GM18861 (cell line): Measurements from ENCODE around the gene PPIL3.

Experiments used
- ATAC-seq: cut with Tn5 transposase; IDR thresholded peaks from one replicate; pipeline ENCODE4 v1.9.1; 2021; ENCODE audit not compliant: unreplicated experiment

The PPIL3 gene

GRCh38 chr2:200861617-200862155, 27.2 kb downstream of the PPIL3 start:
- no peak for ATAC-seq

GRCh38 chr2:200860092-200860795, 28.6 kb downstream of the PPIL3 start:
- no peak for ATAC-seq

- no peak for ATAC-seq
These were observed 32.1 kb downstream of the PPIL3 start for GRCh38 chr2:200856806-200857205.

GRCh38 chr2:200852605-200853004, 36.3 kb downstream of the PPIL3 start:
- no peak for ATAC-seq

- no peak for ATAC-seq
These were observed 37.3 kb downstream of the PPIL3 start for GRCh38 chr2:200851398-200852248.

- ATAC-seq, result no peak
These were observed 38.2 kb downstream of the PPIL3 start for GRCh38 chr2:200850512-200851256.

- ATAC-seq, result no peak
These were observed 40.9 kb downstream of the PPIL3 start for GRCh38 chr2:200847939-200848338.

GRCh38 chr2:200847269-200847668, 41.6 kb downstream of the PPIL3 start:
- no peak for ATAC-seq

GRCh38 chr2:200845669-200846325, 43.1 kb downstream of the PPIL3 start:
- no peak for ATAC-seq

GRCh38 chr2:200845194-200845593, 43.7 kb downstream of the PPIL3 start:
- ATAC-seq, result no peak

- no peak for ATAC-seq
These were observed 44.6 kb downstream of the PPIL3 start for GRCh38 chr2:200843993-200844948.

GRCh38 chr2:200839513-200839912, 49.4 kb downstream of the PPIL3 start:
- ATAC-seq, result no peak

- ATAC-seq, result no peak
These were observed 54.2 kb downstream of the PPIL3 start for GRCh38 chr2:200834701-200835100.

GRCh38 chr2:200829258-200829655, 59.6 kb downstream of the PPIL3 start:
- no peak for ATAC-seq

- ATAC-seq, result no peak
These were observed 60.2 kb downstream of the PPIL3 start for GRCh38 chr2:200828572-200829257.

- ATAC-seq, result no peak
These were observed 60.8 kb downstream of the PPIL3 start for GRCh38 chr2:200828104-200828503.

- ATAC-seq, result no peak
These were observed 67.1 kb downstream of the PPIL3 start for GRCh38 chr2:200821686-200822245.
